ENCODE data around the gene GATAD2A.

Gene GATAD2A

DNA sequence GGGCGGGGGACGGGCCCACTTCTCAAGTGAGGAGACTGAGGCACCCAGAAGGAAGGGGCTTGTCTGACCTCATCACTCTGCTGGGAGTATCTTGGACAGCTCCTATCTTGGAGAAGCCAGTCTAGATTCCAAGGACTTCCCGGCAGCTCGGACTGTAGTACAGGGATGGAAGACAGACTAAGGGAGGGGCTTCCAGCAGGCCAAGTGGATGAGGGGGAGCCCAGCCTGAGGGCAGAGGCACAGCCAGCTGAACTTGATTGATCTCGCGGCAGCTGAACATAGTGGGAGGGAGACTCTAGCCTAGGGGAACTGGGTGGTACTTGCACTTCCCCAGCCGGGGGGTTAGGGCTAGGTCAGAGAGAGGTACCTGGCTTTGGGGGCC is 133.3 kb downstream of the GATAD2A start:
- Mint-ChIP-seq H3K36me3 (ENCODE audit: low read depth) (no peaks in the 10 kb centered on the region), H3K27ac (no peak overlapping the region), H3K4me1 (peaks cover 14% of the 10 kb centered on the region), H3K27me3 (ENCODE audit: low read depth) (peaks cover 9% of the 10 kb centered on the region), H3K9me3 (no peaks in the 10 kb centered on the region), H3K4me3 (peak overlapping the region; percentile 73 to 82 (median 75))
- TF ChIP-seq CTCF (IDR thresholded peaks at IDR 0.05; ENCODE audit: unreplicated experiment in 3 of 3) = no peak

DNA sequence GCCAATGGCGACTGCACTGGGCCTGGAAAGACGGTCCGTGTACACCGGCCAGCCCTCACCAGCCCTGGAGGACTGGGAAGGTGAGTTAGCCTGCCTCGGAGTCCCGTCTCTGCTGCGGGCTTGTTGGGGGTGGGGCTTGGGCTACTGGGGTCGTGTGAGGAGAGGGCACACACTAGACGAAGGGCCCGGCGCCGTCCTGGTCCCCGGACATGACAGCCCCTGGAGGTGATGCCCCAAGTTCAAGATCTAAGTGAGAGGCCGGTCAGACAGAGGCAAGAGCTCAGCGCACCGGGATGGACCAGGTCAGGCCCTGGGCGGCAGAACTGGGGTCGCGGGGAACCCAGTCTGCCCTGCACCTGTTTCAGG is 134.2 kb downstream of the GATAD2A start:
- Mint-ChIP-seq H3K4me1 (peaks cover 7% of the 10 kb centered on the region), H3K4me3 (no peak overlapping the region), H3K9me3 (no peaks in the 10 kb centered on the region), H3K36me3 (ENCODE audit: low read depth) (no peaks in the 10 kb centered on the region), H3K27me3 (ENCODE audit: low read depth) (peaks cover 9% of the 10 kb centered on the region), H3K27ac (no peak overlapping the region)
- TF ChIP-seq CTCF (IDR thresholded peaks at IDR 0.05; ENCODE audit: unreplicated experiment in 3 of 3) = no peak

GRCh38 chr19:19540064-19540714 is 134.7 kb downstream of the GATAD2A start:
- Mint-ChIP-seq H3K4me3 (no peak overlapping the region), H3K36me3 (ENCODE audit: low read depth) (no peaks in the 10 kb centered on the region), H3K27me3 (ENCODE audit: low read depth) (peaks cover 9% of the 10 kb centered on the region), H3K4me1 (peaks cover 7% of the 10 kb centered on the region), H3K9me3 (no peaks in the 10 kb centered on the region), H3K27ac (no peak overlapping the region)
- TF ChIP-seq CTCF (IDR thresholded peaks at IDR 0.05; ENCODE audit: unreplicated experiment in 3 of 3) = no peak

GRCh38 chr19:19540715-19541515 is 135.4 kb downstream of the GATAD2A start:
- TF ChIP-seq CTCF (IDR thresholded peaks at IDR 0.05; ENCODE audit: unreplicated experiment in 3 of 3) = no peak
- peaks cover 9% of the 10 kb centered on the region for H3K27me3 Mint-ChIP-seq (ENCODE audit: low read depth)
- H3K4me3 Mint-ChIP-seq = no peak overlapping the region
- H3K4me1 Mint-ChIP-seq = peaks cover 7% of the 10 kb centered on the region
- no peak overlapping the region for H3K27ac Mint-ChIP-seq
- no peaks in the 10 kb centered on the region for H3K36me3 Mint-ChIP-seq (ENCODE audit: low read depth)
- H3K9me3 Mint-ChIP-seq = no peaks in the 10 kb centered on the region

DNA sequence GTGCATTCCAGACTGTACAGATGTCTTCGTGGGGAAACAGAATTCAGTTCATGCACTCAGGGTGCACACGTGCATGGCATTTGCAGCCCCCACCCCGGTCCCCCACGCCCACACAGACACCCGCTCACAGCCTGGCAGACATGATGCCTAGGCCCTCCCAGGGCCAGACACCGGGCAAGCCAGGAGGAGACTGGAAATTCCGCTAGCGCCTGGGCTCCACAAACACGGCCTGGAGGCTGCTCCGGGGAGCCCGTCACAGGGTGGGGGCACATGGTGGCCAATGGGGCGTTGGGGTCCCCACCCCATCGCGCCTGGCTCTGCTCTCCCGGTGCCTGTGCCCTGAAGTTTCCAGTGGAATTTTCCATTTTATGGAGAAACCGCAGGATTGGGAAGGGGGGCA is 136.1 kb downstream of the GATAD2A start:
- Mint-ChIP-seq H3K36me3 (ENCODE audit: low read depth) (no peaks in the 10 kb centered on the region), H3K27ac (no peak overlapping the region), H3K27me3 (ENCODE audit: low read depth) (peaks cover 9% of the 10 kb centered on the region), H3K4me1 (peaks cover 7% of the 10 kb centered on the region), H3K9me3 (no peaks in the 10 kb centered on the region), H3K4me3 (no peak overlapping the region)
- TF ChIP-seq CTCF (IDR thresholded peaks at IDR 0.05; ENCODE audit: unreplicated experiment in 3 of 3) = no peak

DNA sequence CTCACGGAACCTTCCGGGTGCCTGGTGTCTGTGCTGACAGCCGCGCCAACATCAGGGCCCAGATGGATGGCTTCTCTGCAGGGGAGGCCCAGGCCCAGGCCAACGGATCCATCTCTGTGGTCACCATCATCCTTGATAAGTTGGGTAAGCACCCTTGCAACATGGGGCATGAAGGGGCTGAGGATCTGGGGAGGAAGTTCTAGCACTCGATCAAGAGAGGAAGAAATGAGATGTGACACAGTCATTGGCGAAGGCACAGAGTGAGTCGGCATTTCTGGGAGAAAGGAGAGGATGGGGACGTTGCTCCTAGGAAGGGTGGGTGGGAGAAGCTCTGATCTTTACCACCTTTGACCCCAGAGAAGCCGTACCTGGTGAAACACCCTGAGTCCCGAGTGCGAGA is 137.0 kb downstream of the GATAD2A start:
- H3K4me1 Mint-ChIP-seq = peaks cover 7% of the 10 kb centered on the region
- H3K9me3 Mint-ChIP-seq = no peaks in the 10 kb centered on the region
- H3K4me3 Mint-ChIP-seq = no peak overlapping the region
- no peak for TF ChIP-seq CTCF (IDR thresholded peaks at IDR 0.05; ENCODE audit: unreplicated experiment in 3 of 3)
- no peaks in the 10 kb centered on the region for H3K36me3 Mint-ChIP-seq (ENCODE audit: low read depth)
- H3K27ac Mint-ChIP-seq = no peak overlapping the region
- peaks cover 9% of the 10 kb centered on the region for H3K27me3 Mint-ChIP-seq (ENCODE audit: low read depth)
